CD4-positive, alpha-beta T cell treated with Interleukin-17A for 4 hours (primary cell): Measurements from ENCODE around the gene RC3H2.
A peak's percentile ranks its signal among the peaks of the same experiment; 100 is the strongest.
"Not testable (repeated sequence)": the region's sequence is repeated elsewhere in the genome, so short reads cannot be mapped to it uniquely, and the experiment has no call there.

ENCODE experiments used
- DNase-seq: peaks from one replicate; pipeline ENCODE4 v3.0.0-alpha.2; 2020; ENCODE audit warnings: mixed read lengths

The RC3H2 gene

DNA sequence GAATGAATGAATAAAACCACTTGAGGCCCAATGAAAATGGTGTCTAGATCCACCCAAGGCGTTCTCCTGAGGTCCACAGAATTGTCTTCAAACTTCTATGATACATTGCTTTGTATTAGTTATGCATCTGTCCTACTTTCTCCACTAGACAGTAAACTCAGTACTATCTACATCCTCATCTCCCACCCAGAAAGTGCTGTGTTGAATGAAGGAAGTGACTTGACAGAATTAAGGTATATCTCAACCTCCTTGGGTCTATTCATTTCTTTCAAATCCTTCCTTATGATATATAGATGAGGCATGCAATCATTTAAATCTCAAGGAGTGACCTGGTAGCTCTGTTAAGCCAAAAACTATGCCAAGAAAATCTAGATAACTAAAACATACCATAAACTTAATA is 61.0 kb downstream of the RC3H2 start:
- no peak for DNase-seq

DNA sequence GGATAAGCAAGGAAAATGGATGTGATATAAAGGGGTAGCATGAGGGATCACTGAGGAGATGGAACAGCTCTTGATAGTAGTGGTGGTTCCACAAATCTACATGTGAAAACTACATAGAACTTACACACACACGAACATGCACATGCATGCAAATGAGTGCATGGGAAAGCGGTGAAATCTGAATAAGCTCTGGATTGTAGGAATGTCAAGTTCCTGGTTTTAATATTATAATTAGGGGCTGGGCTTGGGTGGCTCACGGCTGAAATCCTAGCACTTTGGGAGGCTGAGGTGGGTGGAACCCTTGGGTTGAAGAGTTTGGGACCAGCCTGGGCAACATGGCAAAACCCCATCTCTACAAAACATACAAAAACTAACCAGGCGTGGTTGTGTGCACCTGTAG is 63.7 kb downstream of the RC3H2 start:
- DNase-seq, result no peak

DNA sequence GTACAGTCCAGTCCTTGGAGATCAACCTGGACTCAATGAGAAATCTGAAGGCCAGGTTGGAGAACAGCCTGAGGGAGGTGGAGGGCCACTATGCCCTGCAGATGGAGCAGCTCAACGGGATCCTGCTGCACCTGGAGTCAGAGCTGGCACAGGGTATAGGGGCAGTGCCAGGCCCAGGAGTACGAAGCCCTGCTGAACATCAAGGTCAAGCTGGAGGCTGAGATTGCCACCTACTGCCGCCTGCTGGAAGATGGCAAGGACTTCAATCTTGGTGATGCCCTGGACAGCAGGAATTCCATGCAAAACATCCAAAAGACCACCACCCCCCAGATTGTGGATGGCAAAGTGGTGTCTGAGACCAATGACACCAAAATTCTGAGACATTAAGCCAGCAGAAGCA is 66.7 kb downstream of the RC3H2 start:
- not testable (repeated sequence) for DNase-seq

DNA sequence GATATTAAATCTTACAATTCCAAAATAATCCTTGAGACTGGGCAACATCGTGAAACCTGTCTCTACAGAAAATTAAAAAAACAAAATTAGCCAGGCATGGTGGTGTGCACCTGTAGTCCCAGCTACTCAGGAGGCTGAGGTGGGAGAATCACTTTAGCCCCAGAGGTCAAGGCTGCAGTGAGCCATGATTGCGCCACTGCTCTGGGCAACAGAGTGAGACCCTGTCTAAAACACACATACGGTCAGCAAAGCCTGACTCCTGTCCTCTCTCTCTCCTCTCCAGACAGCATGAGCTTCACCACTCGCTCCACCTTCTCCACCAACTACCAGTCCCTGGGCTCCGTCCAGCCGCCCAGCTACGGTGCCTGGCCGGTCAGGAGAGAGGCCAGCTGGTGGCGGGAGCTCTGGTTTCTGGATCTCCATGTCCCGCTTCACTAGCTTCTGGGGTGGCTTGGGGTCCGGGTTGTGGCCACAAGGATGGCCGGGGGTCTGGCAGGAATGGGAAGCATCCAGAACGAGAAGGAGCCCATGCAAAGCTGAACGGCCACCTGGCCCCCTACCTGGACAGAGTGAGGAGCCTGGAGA is 67.8 kb downstream of the RC3H2 start:
- DNase-seq, result no peak

DNA sequence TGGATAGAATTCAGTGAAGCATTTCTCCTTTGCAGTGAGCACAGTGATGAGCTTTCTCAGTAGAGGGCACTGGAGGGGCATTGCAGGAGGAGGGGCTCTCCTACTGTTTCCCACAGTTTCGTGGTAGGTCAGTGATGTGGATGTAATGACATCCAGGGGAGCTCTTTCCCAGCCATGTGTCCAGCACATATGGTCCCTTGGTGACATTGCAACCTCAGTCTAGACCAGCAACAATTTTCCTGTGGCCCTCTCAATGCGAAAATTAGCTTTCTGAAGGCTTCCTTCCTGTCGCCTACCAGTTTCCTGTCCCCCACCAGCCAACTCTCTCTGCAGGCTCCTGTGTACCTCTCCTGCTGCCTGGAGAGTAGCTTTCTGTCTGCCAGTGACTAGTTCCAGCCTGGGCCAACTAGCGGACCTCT is 69.8 kb downstream of the RC3H2 start:
- peak; percentile 53 for DNase-seq

DNA sequence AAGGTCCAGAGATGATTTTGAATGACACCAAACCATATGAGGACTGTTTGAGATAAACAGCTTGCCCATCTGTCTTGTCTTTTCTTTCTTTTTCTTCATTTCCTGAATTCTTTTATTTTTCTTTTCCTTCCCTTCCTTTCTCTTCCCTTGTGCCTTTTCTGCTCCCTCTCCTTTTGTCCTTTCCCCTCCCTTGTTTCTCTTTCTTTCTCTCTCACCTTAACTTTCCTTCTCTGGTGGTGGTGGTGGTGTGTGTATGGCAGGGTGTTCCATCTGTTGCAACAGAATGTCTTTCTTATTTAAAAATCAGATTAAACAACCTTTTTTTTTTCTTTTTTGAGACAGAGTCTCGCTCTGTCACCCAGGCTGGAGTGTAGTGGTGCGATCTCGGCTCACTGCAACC is 73.0 kb downstream of the RC3H2 start:
- DNase-seq, result no peak

DNA sequence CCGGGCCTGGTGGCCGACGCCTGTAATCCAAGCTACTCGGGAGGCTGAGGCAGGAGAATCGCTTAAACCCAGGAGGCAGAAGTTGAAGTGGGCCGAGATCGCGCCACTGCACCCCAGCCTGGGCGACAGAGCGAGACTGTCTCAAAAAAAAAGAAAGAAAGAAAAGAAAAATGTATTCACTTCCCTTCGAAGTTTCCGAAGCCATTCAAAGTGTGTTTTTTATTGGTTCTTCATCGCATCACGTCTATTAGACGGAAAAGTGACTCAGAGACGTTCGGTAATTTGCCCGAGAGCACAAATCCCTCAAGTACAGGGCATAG is 76.2 kb downstream of the RC3H2 start:
- not testable (repeated sequence) for DNase-seq

DNA sequence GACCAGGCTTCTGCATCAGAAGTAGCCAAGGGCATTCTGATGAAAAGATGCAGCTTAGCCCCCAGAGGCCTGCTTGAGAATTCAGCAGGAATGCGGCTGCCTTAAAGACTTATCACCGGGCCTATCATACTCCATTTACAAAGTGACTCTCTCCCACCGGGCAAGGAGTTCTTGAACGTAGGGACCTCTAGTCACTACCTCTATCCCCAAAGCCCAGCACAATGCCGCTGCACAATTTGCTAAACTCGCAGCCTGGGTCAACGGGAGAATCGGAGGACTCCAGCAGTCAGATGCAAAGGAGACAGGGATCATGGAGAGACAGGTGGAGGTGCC is 77.4 kb downstream of the RC3H2 start:
- no peak for DNase-seq

DNA sequence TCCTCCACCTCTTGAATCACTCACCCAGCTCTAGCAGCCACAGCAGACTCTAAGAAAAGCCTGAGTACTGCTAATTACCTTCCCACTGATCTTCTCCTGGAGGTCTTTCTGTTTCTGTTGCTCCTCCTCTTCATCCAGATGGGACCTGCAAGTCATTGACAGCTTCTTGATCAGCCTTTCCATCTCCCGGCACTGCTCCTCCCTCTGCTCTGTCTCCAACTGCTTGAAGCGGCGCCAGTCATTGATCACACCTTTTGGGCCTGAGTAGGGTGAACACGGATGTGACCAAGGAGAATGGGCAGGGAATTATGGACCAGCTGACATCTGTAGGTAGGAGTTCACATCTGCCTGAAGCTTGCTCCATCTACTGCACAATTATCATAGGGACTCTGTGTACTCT is 82.2 kb downstream of the RC3H2 start:
- DNase-seq, result no peak

DNA sequence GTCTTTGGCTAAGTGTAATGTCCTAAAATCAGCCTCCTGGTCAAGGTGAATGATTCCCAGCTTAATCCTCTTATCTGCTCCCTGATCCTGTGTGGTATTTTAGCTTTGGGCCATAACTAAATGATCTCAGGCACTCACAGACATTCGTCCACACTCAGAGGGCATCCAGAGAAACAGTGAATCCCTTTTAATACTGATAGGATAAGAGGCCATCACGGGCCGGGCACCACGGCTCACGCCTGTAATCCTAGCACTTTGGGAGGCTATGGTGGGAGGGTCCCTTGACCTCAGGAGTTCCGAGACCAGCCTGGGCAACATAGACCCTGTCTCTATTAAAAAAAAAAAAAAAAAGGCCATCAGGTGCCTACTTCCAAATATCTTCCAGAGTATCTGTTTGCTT is 83.1 kb downstream of the RC3H2 start:
- DNase-seq, result no peak

DNA sequence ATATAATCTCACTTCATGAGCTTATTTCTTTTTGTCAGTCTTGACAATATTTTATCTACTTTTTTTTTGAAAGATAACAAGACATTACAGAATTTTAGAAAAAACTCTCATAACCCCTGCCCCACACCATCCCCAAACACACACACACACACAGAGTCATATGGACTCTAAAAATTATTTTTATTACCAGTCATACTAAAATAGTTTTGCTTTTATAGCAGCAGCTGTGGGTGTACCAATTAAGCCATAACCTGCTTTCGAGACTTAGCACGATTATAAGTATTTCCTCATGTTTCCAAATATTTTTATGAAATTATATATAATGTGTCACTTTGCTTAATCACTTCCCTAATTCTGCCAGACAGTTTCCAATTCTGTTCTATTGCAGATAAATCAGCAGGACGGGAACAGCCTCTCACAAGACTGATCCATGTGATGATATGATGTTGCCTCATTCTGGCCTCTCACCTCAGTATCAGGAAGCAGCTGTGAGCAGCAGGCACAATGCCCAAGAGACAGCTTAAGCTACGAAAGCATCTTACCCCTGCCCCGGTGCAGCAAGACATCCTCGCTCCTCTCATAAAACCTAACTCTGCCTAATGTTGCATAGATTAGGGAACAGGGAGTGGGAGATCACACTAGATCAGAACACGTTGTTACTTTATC is 83.7 kb downstream of the RC3H2 start:
- no peak for DNase-seq

DNA sequence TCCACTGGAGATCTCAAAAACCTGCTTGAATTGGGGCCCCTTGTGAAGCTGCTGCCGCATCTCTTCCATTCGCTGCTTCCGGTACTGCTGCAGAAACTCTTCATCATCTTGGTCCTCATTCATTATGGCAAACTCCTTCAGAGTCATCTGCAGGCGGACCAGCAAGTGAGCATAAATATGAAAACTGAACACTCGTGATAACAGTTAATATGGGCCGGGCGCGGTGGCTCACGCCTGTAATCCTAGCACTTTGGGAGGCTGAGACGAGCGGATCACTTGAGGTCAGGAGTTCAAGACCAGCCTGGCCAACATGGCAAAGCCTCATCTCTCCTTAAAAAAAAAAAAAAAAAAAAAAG is 84.7 kb downstream of the RC3H2 start:
- no peak for DNase-seq

DNA sequence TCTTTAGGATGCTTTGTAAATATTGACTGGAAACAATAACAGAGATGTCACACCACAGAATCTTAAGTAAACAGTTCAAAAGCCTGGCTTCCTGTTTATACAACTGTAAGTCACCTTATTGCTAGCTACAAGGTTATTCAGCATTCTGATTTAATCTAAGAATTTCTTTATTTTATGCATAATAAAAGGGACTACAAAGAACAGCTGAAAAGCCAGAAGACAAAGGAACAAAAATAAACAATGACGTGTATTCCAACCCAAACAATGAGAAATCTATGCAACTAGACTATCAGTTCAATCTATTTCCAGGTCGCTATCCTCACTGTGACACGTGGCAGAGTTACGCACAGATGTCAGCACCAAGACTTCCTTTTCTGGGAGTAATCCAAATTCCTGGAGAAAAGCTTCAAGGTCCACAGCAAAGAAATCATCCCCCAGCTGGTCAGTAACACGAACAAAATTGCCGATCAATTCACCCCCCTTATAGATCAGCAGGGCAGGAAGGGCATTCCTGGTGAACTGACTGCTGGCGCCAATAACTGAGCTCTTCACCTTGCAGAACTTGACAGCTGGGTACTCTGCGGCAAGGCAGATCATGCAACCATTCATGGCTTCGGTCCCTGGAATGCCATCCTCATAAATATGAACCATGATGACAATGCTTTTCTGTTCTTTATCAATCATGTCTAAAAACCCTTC is 85.2 kb downstream of the RC3H2 start:
- no peak for DNase-seq

DNA sequence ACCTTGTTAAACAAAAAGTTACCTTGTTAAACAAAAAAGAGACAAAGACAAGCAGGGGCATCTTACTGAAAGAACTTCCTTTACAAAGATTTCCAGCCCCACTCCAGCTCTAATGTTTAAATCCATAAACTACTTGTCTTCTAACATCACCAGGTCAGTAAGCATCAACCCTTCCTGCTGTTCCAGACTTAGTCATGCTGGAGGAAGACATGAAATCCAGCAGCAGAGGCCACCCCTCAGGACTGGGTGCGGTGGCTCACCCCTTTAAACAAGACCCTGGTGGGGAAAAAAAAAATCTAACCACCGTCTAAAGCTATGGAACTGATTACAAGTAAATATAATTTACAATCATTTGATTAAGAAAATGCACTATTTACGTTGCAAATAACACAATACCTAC is 85.8 kb downstream of the RC3H2 start:
- DNase-seq, result no peak

DNA sequence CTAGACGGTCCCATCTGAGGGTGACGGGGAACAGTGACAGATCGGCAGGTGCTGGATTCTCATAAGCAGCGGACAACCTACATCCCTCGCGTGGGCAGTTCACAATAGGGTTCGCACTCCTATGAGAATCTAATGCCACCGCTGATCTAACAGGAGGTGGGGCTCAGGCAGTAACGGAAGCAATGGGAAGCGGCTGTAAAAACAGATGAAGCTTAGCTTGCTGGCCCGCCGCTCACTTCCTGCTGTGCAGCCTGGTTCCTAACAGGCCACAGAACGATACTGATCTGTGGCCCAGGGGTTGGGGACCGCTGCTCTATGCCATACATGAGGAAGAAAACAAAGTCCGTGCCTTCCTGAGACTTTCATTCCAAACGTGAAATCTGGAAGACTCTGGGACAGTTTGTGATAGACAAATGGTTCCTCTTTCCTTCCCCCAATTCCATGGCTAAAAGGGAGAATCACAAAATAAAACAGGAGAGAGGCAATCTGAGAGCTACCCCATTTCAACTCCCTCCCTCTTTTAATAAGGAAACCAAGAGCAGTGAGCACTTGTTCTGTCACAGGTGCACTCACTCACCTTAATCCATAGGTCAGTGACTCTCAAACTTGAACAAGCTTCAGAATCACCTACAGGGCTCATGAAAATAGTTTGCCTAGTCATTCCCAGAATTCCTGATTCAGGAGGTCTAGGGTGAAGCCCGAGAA is 88.8 kb downstream of the RC3H2 start:
- DNase-seq, result peak; percentile 72

DNA sequence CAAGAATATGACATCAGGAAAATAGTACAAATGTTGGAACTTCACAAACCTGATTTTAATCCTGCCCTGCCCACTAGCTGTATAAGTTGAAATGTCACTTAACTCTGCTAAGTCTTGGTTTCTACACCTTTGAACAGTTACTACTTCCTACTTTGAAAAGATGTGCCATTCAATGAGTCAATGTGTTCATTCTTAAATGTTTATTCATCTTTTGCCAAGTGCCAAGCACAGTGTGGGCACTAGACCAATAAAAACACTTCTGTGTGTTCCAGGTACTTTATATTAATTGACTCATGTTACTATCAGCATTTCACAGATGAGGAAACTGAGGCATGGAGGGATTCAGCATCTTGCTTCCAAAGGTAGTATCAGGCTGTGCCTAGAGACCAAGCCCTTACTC is 89.6 kb downstream of the RC3H2 start:
- DNase-seq, result no peak

DNA sequence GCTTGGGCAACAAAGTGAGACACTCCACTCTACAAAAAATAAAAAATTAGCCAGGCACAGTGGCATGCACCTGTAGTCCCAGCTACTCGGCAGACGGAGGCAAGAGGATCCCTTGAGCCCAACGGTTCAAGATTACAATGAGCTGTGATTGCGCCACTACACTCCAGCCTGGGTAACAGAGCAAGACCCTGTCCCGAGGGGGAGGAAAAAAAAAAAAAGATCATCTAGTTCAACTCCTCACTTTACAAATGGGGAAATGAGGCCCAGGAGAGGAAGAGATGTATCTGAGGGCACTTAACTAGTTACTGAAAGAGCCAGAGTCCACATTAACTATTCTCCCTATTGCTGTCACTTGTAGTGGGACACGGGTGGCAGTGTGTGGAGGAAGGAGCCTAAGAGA is 90.6 kb downstream of the RC3H2 start:
- no peak for DNase-seq

DNA sequence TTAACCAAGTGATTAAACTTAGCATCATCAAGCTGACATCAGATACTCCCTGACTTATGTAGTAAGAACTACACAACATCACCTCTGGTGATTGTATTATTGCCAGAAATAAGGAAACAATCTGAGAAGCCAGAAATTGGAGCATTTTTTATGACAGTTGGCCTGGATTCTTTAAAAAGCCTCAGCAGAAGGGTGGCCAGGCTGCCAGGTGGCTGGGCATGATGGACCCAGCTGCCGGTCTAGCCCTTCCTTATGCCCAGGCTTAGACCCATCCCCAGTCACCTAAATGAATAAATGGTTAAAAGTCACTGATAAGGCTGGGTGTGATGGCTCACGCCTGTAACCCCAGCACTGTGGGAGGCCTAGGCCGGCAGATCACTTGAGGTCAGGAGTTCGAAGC is 92.4 kb downstream of the RC3H2 start:
- DNase-seq, result no peak

DNA sequence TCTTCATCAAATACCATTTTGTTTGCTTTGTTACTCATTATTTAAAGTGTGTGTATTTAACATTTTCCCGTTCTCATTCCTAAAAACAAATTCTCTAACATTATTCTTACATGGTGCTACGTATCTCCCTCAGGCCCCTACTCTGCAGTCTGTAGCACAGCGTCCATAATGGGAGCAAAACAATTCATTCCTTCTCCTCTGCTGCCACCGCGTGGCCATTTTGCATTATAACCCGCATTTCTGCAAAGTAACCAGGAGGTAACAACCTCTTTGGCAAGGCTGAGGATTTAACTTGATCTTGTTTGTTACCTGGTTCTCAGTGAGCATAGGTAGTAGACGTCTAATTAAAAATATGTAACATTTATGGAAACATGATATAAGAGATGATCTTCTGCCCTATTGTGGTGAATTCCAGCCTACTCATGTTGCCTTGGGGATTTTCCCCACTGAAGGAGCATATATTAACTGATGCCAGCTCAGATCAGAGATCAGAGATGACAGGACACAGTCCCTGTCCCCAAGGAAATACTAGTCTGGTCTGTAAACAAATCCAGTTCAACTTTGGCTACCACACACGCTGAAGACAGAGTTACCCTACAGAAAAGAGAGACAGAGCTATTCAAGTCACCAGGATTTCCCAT is 94.7 kb downstream of the RC3H2 start:
- DNase-seq, result peak; percentile 84

DNA sequence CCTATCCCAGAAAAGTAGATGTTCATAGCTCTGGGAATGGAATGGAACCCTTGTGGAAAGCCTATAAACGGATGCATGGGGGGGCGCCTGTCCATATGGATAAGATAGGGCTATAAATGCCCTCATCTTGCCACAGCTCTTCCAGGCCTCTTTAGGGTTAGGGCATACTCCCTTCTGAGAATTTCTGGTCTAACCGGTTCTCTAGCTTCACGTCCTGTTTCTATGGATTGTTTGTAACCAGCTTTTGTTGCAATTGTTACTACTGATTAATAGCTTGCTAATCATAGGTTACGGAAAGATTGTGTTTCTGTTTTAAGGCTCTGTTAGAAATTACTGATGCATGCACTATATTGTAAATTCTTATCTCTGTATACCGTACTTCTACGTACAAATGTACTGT is 95.9 kb downstream of the RC3H2 start:
- not testable (repeated sequence) for DNase-seq

DNA sequence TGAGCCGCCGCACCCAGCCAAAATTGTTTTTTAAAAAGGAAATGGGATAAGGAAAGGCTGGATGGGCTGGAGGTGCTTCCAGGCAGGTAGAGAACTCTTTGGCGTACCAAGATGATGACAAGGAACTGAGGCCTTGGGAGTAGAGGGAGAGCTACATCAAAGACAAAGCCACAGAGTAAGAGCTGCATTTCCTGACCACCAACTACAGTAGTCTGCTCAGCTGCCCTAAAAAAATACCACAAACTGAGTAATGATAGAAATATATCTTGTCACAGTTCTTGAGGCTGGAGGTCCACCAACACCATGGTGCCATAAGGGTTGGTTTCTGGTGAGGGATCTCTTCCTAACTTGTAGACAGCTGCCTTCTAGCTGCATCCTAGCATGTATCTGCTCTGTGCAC is 97.0 kb downstream of the RC3H2 start:
- no peak for DNase-seq

DNA sequence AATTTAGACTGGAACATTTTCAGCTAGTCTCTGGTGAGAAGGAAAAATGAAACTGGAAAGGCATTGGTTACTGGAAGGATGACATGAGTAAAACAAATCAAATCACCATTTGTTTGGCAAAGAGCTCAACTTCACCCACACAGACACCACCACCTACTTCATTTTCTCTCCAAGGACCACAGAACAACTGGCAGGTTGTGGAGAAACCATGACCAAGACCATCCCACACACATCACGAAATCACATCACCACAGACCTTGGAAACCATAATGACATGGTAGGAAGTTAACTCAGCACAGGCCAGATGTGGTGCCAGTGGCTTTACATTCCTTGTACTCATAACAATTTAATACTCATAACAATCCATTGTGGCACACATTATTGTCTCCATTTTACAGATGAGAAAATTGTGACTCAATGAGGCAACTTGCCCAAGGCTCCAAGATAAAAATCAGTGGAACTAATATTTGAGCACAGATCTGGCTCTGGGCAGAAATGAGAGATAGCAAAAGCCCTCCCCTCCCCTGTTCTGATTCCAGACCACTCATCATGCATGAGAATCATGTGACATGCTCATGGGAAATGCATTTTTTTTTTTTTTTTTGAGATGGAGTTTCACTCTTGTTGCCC is 97.8 kb downstream of the RC3H2 start:
- no peak for DNase-seq

DNA sequence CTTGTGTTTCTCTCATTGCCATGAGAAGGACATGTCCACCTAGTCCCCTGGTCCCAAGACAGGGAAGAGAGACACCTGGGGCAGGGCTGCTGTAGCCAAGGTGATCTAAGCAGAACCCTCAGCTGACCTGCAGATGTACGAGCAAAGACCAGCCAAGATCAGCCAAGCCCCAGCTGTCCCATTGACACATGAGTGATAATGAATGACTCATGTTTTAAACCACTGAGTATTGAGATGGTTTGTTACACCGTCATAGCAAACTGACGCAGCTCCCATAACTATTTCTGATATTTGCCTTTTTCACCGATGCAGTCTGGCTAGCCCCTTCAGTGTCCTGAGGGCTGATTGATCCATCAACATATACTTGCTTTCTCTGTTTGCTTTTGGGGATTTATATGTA is 98.5 kb downstream of the RC3H2 start:
- no peak for DNase-seq
